HG03521 (cell line): ENCODE measurements around the gene NMU.
A peak's percentile ranks its signal among the peaks of the same experiment; 100 is the strongest.
"Not testable (repeated sequence)": the region's sequence is repeated elsewhere in the genome, so short reads cannot be mapped to it uniquely, and the experiment has no call there.

Source experiments
- ATAC-seq: cut with Tn5 transposase; IDR thresholded peaks from one replicate; pipeline ENCODE4 v1.9.1; 2021; ENCODE audit warnings: mild to moderate bottlenecking, moderate library complexity; ENCODE audit not compliant: unreplicated experiment

Gene NMU

GRCh38 chr4:55635741-55636655, at the start of gene NMU:
NMU (minus strand) TSS chr4:55636298; CDS start chr4:55636192, 106 bp downstream.
- ATAC-seq, result peak; percentile 68

- ATAC-seq, result no peak
Observed at GRCh38 chr4:55684276-55684675, 48.2 kb upstream of the NMU start.

GRCh38 chr4:55682797-55683196, 46.7 kb upstream of the NMU start:
- not testable (repeated sequence) for ATAC-seq

- no peak for ATAC-seq
Observed at GRCh38 chr4:55682295-55682694, 46.2 kb upstream of the NMU start.

- no peak for ATAC-seq
Observed at GRCh38 chr4:55681430-55681829, 45.3 kb upstream of the NMU start.

GRCh38 chr4:55675196-55675793, 39.2 kb upstream of the NMU start:
- no peak for ATAC-seq

- ATAC-seq, result no peak
Observed at GRCh38 chr4:55673424-55673823, 37.3 kb upstream of the NMU start.

GRCh38 chr4:55671667-55672066, 35.6 kb upstream of the NMU start:
- no peak for ATAC-seq

GRCh38 chr4:55670695-55671094, 34.6 kb upstream of the NMU start:
- ATAC-seq, result no peak

- ATAC-seq, result no peak
Observed at GRCh38 chr4:55668449-55668848, 32.4 kb upstream of the NMU start.

- ATAC-seq, result no peak
Observed at GRCh38 chr4:55666535-55666934, 30.4 kb upstream of the NMU start.

GRCh38 chr4:55663145-55663544, 27.0 kb upstream of the NMU start:
- ATAC-seq, result no peak

- ATAC-seq, result no peak
Observed at GRCh38 chr4:55661398-55662056, 25.4 kb upstream of the NMU start.

- no peak for ATAC-seq
Observed at GRCh38 chr4:55658657-55659056, 22.6 kb upstream of the NMU start.

- ATAC-seq, result no peak
Observed at GRCh38 chr4:55654131-55654530, 18.0 kb upstream of the NMU start.

GRCh38 chr4:55650483-55650882, 14.4 kb upstream of the NMU start:
- ATAC-seq, result no peak

- no peak for ATAC-seq
Observed at GRCh38 chr4:55637272-55637820, 1.2 kb upstream of the NMU start.

GRCh38 chr4:55636656-55636999, 530 bp upstream of the NMU start:
- no peak for ATAC-seq

GRCh38 chr4:55635282-55635681, 816 bp downstream of the NMU start:
- no peak for ATAC-seq

- no peak for ATAC-seq
Observed at GRCh38 chr4:55634417-55635128, 1.5 kb downstream of the NMU start.

GRCh38 chr4:55633903-55634302, 2.2 kb downstream of the NMU start:
- ATAC-seq, result no peak
